ENCODE results near the gene GJB1.

DNA sequence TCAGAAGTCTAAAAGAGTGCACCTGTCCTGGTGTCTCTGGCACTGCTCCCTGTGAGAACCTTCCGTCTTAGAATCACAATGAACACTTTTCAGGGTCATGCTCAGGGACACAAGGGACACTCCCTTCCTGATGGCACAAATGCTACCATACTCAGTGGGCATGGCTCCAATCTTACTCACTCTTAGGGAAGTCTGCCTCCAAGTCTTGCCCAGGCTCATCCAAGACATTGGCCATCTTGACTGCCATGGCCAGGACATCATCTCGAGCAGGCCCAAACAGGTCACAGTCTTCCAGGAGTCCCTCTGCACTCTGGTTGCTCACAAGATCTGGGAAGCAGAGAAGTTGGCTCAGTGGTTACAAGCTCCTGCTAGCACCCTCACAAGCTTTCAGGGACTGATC is 22.1 kb downstream of the GJB1 start:
- TF ChIP-seq, protein P1, sequence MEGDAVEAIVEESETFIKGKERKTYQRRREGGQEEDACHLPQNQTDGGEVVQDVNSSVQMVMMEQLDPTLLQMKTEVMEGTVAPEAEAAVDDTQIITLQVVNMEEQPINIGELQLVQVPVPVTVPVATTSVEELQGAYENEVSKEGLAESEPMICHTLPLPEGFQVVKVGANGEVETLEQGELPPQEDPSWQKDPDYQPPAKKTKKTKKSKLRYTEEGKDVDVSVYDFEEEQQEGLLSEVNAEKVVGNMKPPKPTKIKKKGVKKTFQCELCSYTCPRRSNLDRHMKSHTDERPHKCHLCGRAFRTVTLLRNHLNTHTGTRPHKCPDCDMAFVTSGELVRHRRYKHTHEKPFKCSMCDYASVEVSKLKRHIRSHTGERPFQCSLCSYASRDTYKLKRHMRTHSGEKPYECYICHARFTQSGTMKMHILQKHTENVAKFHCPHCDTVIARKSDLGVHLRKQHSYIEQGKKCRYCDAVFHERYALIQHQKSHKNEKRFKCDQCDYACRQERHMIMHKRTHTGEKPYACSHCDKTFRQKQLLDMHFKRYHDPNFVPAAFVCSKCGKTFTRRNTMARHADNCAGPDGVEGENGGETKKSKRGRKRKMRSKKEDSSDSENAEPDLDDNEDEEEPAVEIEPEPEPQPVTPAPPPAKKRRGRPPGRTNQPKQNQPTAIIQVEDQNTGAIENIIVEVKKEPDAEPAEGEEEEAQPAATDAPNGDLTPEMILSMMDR (IDR thresholded peaks at IDR 0.05; ENCODE audit: low read length), result no peak
- TF ChIP-seq EZH2 (optimal IDR thresholded peaks at IDR 0.05; ENCODE audit: low read depth, low read length) (no peak), EZH2phosphoT487 (IDR thresholded peaks at IDR 0.05; ENCODE audit: low read length) (no peak)

Data from MM.1S (cell line).